ENCODE results near the gene OR5B17.
"Not testable (repeated sequence)": the region's sequence is repeated elsewhere in the genome, so short reads cannot be mapped to it uniquely, and the experiment has no call there.

The OR5B17 gene

DNA sequence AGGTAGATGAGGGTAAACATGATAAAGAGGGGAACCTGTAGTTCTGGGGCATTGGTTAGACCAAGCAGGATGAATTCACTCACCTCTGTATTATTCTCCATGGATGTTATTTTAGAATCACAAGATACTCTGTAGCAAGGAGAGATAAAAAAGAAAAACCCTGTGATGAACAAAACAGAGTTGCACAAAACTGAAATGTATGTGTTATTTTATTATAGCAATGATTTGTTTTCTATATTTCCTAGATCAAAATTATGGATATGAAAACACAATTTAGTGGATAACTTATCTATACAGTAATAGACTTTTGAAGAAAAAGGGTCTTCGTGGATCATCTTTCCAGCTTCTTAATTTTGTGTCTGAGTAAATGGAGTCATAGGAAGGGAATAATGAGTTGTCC is at the start of gene OR5B17:
OR5B17 (minus strand) TSS at position 101 of the 400 bp plus-strand sequence; CDS start at position 101, 0 bp downstream.
- DNase-seq: no peak

- no peak for DNase-seq
Observed at GRCh38 chr11:58406774-58407173, 47.9 kb upstream of the OR5B17 start, which contains the start of gene OR5B3. Gene OR5B3 (minus strand): TSS chr11:58406874. CDS start chr11:58403409, 3,465 bp downstream.

DNA sequence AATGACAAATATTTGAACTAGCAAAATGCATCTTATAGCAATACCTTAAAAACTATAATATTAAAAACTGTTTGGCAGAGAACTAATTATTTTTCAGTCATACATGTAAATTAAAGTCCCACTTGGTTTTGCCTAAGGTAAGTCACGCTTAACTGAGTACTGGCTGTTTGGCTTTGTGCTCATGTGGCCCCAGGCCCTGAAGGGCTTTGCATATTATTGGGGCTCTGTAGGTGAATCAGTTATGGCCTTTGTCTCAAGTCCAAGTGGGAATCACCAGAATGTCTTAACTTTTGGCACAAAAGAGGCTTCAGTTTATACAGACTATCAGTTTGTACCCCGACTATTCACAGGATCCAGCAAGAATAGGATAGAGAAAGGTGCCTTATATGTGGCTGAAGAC is 40.8 kb upstream of the OR5B17 start:
- not testable (repeated sequence) for DNase-seq

DNA sequence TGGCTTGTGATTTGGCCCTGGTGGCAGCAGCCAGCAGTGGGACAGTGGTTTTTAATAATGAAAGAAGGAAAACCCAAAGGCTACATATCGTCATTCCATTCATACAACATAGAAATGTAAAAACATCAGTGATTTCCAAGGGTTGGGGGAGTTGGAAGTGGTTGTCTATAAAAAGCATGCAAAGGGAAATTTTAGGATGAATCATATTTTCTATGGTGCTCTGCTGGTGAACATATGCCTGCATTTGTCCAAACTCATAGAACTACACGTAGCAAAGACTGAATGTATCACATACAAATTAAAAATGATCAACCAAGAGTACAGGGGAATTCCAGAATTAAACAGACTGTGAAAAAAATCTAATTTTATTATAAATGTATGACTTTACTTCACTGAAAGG is 36.7 kb upstream of the OR5B17 start:
- no peak for DNase-seq

DNA sequence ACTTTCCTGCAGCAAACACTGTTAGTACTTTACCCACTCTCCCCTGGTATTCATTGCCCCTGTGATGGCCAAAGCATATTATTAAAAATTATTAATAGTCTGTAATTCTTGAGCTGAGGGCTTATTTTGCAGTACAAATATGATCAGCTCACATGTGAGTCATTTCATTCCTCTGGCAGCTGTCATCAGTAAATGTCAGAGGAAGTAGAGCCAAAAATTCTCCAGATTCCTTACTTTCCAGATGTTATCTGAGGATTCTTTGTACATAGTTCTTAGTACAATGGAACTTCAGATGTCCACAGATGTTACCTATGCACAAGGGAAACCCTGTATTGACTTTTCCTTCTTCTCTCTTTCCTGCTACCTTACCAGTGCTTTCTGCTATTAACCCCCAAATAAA is 35.3 kb upstream of the OR5B17 start:
- peak; percentile 36 to 80 for DNase-seq

- DNase-seq: no peak
Observed at GRCh38 chr11:58392746-58393145, 33.9 kb upstream of the OR5B17 start.

- DNase-seq: no peak
Observed at GRCh38 chr11:58391879-58392278, 33.0 kb upstream of the OR5B17 start.

- no peak for DNase-seq
Observed at GRCh38 chr11:58390551-58391063, 31.7 kb upstream of the OR5B17 start.

GRCh38 chr11:58354727-58355126 is 4.1 kb downstream of the OR5B17 start:
- DNase-seq: no peak

DNA sequence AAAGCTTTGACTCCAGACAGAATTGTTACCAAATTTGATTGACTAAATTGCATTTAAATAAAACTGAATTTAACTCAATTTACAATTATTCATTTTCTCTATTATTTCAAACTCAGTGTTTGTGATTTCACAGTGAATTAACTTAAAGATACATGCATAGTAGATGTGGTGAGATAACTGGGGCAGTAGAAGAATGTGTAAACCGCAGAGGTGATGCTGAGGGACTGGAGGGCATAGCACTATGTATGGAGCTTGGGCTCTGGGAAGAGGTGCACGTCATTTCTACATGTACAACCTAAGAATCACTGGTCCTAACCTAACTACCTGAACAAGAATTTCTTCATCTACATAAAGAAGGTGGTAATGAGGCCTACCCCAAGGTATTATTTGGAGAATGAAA is 13.7 kb downstream of the OR5B17 start:
- DNase-seq: no peak

- peak; percentile 38 to 75 for DNase-seq
Observed at GRCh38 chr11:58334708-58335107, 24.2 kb downstream of the OR5B17 start.

DNA sequence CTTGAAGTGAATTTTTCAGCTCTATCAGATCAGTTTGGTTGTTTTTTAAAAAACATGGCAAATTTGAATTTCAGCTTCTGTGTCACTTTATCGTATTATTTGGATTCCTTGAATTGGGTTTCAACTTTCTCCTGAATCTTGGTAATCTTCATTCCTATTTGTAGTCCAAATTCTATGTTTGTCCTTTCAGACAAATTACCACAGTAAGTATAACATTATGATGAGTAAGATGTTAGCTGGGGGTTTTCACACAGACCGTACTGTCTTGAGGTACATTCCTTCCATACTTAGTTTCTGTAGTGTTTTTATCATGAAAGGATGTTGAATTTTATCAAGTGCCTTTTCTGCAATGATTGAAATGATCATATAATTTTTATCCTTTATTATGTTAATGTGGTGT is 28.0 kb downstream of the OR5B17 start:
- no peak for DNase-seq

DNA sequence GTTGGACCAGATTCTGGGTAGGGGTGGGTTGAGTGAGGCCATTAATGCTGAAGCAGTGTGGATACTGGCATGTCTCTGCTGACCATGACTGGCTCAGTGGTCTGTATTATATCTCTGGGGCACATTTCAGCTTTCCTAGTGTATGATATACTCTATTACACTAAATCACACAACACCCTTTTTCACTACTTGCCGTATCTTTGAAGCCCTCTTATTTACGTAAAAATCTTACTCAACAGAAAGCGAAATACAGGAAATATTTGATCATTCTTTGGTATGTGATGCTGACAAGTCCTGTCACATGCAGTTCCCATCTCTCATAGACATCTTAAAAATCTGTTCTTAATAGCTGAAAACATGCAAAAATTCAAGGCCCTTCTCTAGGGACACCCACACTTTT is 40.3 kb downstream of the OR5B17 start:
- no peak for DNase-seq

DNA sequence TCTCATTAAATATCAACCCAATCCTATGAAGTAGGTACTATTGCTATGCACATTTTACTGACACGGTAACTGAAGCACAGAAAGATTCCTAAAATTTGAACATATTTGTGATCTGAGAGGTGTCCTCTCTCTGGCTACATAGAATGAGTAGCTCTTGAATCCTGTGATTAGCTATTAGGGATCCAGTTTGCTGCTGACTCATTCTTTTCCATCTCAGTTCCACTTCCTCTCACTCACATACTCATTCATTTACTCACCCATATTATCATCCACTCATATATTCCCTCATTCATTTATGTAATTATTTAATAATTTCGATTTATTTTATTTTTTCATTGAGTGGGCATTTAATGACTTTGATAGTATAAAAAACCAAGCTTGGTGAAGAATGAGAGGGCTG is 42.7 kb downstream of the OR5B17 start:
- peak in 1 of 2 experiments; percentile 10 for DNase-seq
